GM12864 (cell line): Measurements from ENCODE around the gene ZNF763.
A peak's percentile ranks its signal among the peaks of the same experiment; 100 is the strongest.

Experiments used
- DNase-seq: peaks from one replicate; pipeline ENCODE4 v3.0.0-alpha.2; 2011; ENCODE audit warnings: low read depth
- H3K4me3 ChIP-seq: 2 replicates; pipeline ENCODE4 v1.5.1; 2011; ENCODE audit warnings: mild to moderate bottlenecking, low read depth, low read length, control low read depth
- TF ChIP-seq, protein P1 (sequence below): IDR thresholded peaks from 2 replicates; pipeline ENCODE4 v1.5.1; 2011; ENCODE audit warnings: low read depth, mild to moderate bottlenecking, moderate library complexity, low read length, control low read depth, inconsistent platforms; ENCODE audit errors: missing control alignments

The ZNF763 gene

DNA sequence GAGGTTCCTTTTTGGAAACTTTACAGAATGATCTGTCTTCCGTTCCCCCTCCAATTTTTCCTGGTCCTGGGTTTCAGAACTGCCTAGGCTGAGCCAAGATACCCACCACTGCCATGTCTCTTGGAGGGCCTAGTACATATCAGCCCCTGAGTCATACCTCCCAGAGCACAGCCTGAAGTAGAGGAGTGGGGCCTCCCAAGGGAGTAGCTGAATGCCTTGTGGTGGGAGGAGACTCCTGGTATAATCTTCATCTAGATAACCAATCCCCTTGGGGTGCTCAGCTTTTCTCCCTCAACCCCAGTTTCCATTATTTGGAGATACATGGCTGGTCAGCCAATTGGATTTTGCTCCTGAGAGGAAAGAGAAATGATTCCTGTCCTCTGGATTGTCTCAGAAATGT is 30.3 kb downstream of the ZNF763 start:
- TF ChIP-seq, protein P1, sequence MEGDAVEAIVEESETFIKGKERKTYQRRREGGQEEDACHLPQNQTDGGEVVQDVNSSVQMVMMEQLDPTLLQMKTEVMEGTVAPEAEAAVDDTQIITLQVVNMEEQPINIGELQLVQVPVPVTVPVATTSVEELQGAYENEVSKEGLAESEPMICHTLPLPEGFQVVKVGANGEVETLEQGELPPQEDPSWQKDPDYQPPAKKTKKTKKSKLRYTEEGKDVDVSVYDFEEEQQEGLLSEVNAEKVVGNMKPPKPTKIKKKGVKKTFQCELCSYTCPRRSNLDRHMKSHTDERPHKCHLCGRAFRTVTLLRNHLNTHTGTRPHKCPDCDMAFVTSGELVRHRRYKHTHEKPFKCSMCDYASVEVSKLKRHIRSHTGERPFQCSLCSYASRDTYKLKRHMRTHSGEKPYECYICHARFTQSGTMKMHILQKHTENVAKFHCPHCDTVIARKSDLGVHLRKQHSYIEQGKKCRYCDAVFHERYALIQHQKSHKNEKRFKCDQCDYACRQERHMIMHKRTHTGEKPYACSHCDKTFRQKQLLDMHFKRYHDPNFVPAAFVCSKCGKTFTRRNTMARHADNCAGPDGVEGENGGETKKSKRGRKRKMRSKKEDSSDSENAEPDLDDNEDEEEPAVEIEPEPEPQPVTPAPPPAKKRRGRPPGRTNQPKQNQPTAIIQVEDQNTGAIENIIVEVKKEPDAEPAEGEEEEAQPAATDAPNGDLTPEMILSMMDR, result no peak
- no peak overlapping the region for H3K4me3 ChIP-seq
- DNase-seq, result no peak

- peak; percentile 38 for DNase-seq
- peak overlapping the region; percentile 4; the same call in 1 of the 2 replicates for H3K4me3 ChIP-seq
- TF ChIP-seq, protein P1, result no peak
Measured at GRCh38 chr19:12000152-12000981, 35.5 kb downstream of the ZNF763 start.

DNA sequence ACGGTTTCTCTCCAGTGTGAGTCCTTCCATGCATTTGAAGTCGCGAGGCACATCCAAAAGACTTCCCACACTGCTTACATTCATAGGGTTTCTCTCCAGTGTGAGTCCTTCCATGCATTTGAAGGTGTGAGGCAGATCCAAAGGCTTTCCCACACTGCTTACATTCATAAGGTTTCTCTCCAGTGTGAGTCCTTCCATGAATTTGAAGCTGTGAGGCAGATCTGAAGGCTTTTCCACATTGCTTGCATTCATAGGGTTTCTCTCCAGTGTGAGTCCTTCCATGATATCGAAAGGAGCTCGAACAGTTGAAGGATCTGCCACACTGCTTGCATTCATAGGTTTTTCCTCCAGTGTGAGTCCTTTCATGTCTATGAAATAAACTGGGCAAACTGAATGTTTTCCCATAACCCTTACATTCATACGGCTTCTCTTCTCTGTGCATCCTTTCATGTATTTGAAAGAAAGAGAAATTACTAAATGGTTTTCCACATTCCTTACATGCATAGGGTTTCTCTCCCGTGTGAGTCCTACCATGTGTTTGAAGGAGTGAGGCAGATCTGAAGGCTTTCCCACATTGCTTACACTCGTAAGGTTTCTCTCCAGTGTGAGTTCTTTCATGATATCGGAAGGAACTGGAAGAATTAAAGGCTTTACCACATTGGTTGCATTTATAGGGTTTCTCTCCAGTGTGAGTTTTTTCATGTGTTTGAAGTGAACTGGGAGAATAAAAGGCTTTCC is 50.3 kb downstream of the ZNF763 start:
- TF ChIP-seq, protein P1, result no peak
- H3K4me3 ChIP-seq, result no peak overlapping the region
- DNase-seq, result no peak

GRCh38 chr19:12015753-12016116 is 50.9 kb downstream of the ZNF763 start:
- TF ChIP-seq, protein P1, result no peak
- no peak for DNase-seq
- H3K4me3 ChIP-seq, result no peak overlapping the region
